Kidney (tissue), 14 donors: ENCODE results near the gene MAP3K3. TPM values are rescaled to one million over a fixed set of nuclear protein-coding genes. Genes with fewer than 3 reads are reported as not detected.

Source experiments
- DNase-seq, 5 donors: peaks; one replicate each; pipeline ENCODE4 v3.0.0-alpha.2; 2013 to 2020
- FAIRE-seq: peaks from 2 replicates; lab custom pipeline; 2012; peaks lifted over from hg19 to GRCh38; lab: Jason Lieb, UNC
- H3K27ac ChIP-seq, 2 donors: one replicate each; pipeline ENCODE4 v1.7.0; 2013; ENCODE audit warnings: low read depth in 2 of 2, low read length in 2 of 2, inconsistent platforms in 1 of 2
- H3K27me3 ChIP-seq: one replicate; pipeline ENCODE4 v1.7.1; 2013; ENCODE audit warnings: low read length, inconsistent platforms; ENCODE audit not compliant: control insufficient read depth, insufficient read depth
- H3K36me3 ChIP-seq, 3 donors: one replicate each; pipeline versions ENCODE4 v1.7.0 to v1.7.1; 2013; ENCODE audit warnings: low read length in 3 of 3, control low read depth in 1 of 3, inconsistent platforms in 1 of 3; ENCODE audit not compliant: insufficient read depth in 3 of 3, control insufficient read depth in 2 of 3
- H3K4me1 ChIP-seq, 3 donors: one replicate each; pipeline versions ENCODE4 v1.7.0 to v1.7.1; 2013; ENCODE audit warnings: low read length in 3 of 3, inconsistent platforms in 1 of 3, low read depth in 1 of 3; ENCODE audit not compliant: control insufficient read depth in 2 of 3, insufficient read depth in 2 of 3
- H3K4me3 ChIP-seq, 3 donors: one replicate each; pipeline versions ENCODE4 v1.7.0 to v1.8.1; 2013; ENCODE audit warnings: low read length in 3 of 3, control low read depth in 1 of 3, inconsistent platforms in 1 of 3
- H3K9ac ChIP-seq, 3 donors: one replicate each; pipeline versions ENCODE4 v1.7.0 to v1.7.1; 2013; ENCODE audit warnings: low read length in 3 of 3, control low read depth in 1 of 3, inconsistent platforms in 1 of 3
- H3K9me3 ChIP-seq, 3 donors: one replicate each; pipeline versions ENCODE4 v1.7.0 to v1.7.1; 2013; ENCODE audit warnings: low read length in 3 of 3, control low read depth in 1 of 3, inconsistent platforms in 1 of 3; ENCODE audit not compliant: control insufficient read depth in 2 of 3, insufficient read depth in 1 of 3
- CTCF ChIP-seq: IDR thresholded peaks from 3 replicates; pipeline ENCODE4 v1.5.1; 2012; ENCODE audit warnings: mild to moderate bottlenecking, moderate library complexity, borderline replicate concordance; ENCODE audit not compliant: insufficient read depth; ENCODE audit errors: extremely low read depth
- intact Hi-C: fragments of 100-400 bp; cut with DNase I; formaldehyde crosslinking; loops from one replicate; pipeline ENCODE4 v1.11.1; 2022
- polyA plus RNA-seq: library from polyadenylated mRNA; stranded (reverse); fragments of 350-450 nt; fragmentation: Illumina TruSeq; extraction: RNeasy Lipid Tissue Mini Kit (QIAGEN cat#74804); gene quantifications from one replicate; pipeline ENCODE4 v1.2.3, GENCODE V29; 2014; ENCODE audit warnings: low read depth, low replicate concordance; ENCODE audit not compliant: insufficient read depth
- total RNA-seq: library from RNA; stranded (reverse); fragmentation: NEBNext Ultra II Directional; extraction: Animal tissue kit (Norgen Biotek cat#: 25700); gene quantifications from one replicate; pipeline ENCODE4 v1.2.1, GENCODE V29; 2021
- donor health status: control.
- donor health status: control.
- donor health status: control.
- donor health status: control.
- donor health status: control.
- donor health status: DM: yes; HTN: yes; CAD: no.
- donor health status: Normal renal cell carcinoma (clear cell type).

Gene MAP3K3
- total and polyA plus RNA-seq, 2 donors from 2014 or later: 17.4 to 50.5 TPM

GRCh38 chr17:63578769-63579111, 43.5 kb upstream of the MAP3K3 start:
- DNase-seq: no peak
- Histone ChIP-seq H3K27ac (no peak overlapping the region), H3K36me3 (peaks cover 5 to 26% (median 24%) of the 10 kb centered on the region in 3 donors), H3K4me1 (peaks cover 0 to 3% (median 2%) of the 10 kb centered on the region in 3 donors), H3K27me3 (no peaks in the 10 kb centered on the region), H3K9ac (no peak overlapping the region), H3K9me3 (no peaks in the 10 kb centered on the region), H3K4me3 (no peak overlapping the region)
- TF ChIP-seq CTCF: no peak
- intact Hi-C loops: no loop called here
- FAIRE-seq: no peak

- H3K27me3 ChIP-seq: no peaks in the 10 kb centered on the region
- TF ChIP-seq CTCF: no peak
- DNase-seq (peak in 1 of 5 donors; percentile 23), FAIRE-seq (no peak)
- peaks cover 0 to 3% (median 2%) of the 10 kb centered on the region in 3 donors for H3K4me1 ChIP-seq
- no peaks in the 10 kb centered on the region for H3K9me3 ChIP-seq
- H3K9ac ChIP-seq: no peak overlapping the region
- no peak overlapping the region for H3K4me3 ChIP-seq
- peaks cover 5 to 28% (median 26%) of the 10 kb centered on the region in 3 donors for H3K36me3 ChIP-seq
- H3K27ac ChIP-seq: no peak overlapping the region
- intact Hi-C loops: no loop called here
These were observed 42.6 kb upstream of the MAP3K3 start for GRCh38 chr17:63579633-63580032.

- no peak for DNase-seq
- Histone ChIP-seq H3K36me3 (peaks cover 8 to 59% (median 52%) of the 10 kb centered on the region in 3 donors), H3K4me3 (no peak overlapping the region), H3K9me3 (no peaks in the 10 kb centered on the region), H3K4me1 (no peaks in the 10 kb centered on the region), H3K27ac (no peak overlapping the region), H3K27me3 (no peaks in the 10 kb centered on the region), H3K9ac (no peak overlapping the region)
- FAIRE-seq: no peak
- intact Hi-C loops: no loop called here
- no peak for TF ChIP-seq CTCF
These were observed 34.4 kb upstream of the MAP3K3 start for GRCh38 chr17:63587770-63588169.

- intact Hi-C loops: no loop called here
- FAIRE-seq (no peak), DNase-seq (no peak)
- no peak for TF ChIP-seq CTCF
- H3K27me3 ChIP-seq: no peaks in the 10 kb centered on the region
- H3K4me3 ChIP-seq: no peak overlapping the region
- no peak overlapping the region for H3K9ac ChIP-seq
- peaks cover 8 to 58% (median 42%) of the 10 kb centered on the region in 3 donors for H3K36me3 ChIP-seq
- no peaks in the 10 kb centered on the region for H3K9me3 ChIP-seq
- H3K4me1 ChIP-seq: no peaks in the 10 kb centered on the region
- H3K27ac ChIP-seq: no peak overlapping the region
These were observed 33.4 kb upstream of the MAP3K3 start for GRCh38 chr17:63588797-63589196.
